Measurements from ENCODE around the gene ETFBKMT.
"Not testable (repeated sequence)": the region's sequence is repeated elsewhere in the genome, so short reads cannot be mapped to it uniquely, and the experiment has no call there.

ETFBKMT gene

GRCh38 chr12:31658471-31659086 lies 909 bp upstream of the ETFBKMT start:
- DNase-seq: no peak

- DNase-seq: no peak
Observed at GRCh38 chr12:31662176-31662849, 2.8 kb downstream of the ETFBKMT start.

DNA sequence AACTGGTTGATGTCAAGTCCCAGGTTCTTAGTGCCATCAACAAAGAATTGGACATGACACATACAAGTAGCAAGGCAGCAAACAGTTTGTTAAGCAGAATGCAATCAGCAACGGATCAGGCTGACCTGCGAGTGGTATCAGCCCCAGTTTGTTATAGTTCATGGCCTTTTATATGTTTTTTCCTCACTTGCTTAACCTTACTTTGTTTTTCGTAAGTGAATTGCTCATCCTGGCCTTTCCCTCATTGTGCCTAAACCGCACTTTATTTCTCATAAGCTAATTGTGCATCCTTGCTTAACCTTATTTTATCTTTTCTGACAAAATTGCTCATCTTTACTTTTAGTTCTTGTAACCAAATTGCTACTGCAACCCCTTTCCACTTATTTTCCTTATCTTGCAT lies 4.1 kb downstream of the ETFBKMT start:
- DNase-seq: no peak

- DNase-seq: no peak
Observed at GRCh38 chr12:31664038-31664437, 4.5 kb downstream of the ETFBKMT start.

DNA sequence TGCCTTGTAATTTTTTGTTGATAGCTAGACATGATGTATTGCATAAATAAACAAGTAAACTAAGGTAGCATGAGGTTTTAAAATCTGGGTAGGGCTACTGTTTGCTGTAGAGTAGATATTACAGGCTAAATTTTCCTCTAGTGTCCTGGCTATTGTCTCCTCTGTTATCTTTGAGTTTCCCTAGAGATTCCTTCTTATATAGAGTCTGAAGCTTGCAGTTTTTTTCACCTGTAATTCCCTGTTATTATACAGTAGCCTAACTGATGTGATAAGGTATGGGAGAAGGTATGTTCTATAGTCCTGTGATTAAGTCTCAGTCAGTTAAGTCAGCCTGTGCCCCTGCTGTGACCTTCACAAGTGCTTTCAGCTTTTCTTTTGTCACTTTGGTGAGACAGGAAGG lies 9.5 kb downstream of the ETFBKMT start:
- no peak for DNase-seq

GRCh38 chr12:31669582-31669981 lies 10.1 kb downstream of the ETFBKMT start:
- not testable (repeated sequence) for DNase-seq

GRCh38 chr12:31672521-31672920 lies 13.0 kb downstream of the ETFBKMT start:
- DNase-seq: no peak

- peak; percentile 88 to 89 for DNase-seq
Observed at GRCh38 chr12:31682136-31682962, 22.9 kb downstream of the ETFBKMT start.

GRCh38 chr12:31685801-31686200 lies 26.3 kb downstream of the ETFBKMT start:
- no peak for DNase-seq

DNA sequence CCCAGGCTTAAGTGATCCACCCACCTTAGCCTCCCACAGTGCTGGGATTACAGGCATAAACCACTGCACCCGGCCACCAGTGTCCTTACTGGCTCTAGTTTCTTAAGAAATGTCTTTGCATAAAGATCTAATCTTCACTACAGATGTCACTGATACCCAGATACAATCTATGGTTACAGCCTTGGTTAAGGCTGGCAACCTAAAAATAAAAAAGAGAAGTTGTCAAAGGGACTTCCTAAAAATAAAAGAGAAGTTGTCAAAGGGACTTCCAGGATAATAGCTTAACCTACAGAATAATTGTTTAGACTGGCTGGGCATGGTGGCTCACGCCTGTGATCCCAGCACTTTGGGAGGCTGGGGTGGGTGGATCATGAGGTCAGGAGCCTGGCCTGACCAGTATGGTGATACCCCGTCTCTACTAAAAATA lies 27.6 kb downstream of the ETFBKMT start:
- DNase-seq: peak; percentile 85 to 96

DNA sequence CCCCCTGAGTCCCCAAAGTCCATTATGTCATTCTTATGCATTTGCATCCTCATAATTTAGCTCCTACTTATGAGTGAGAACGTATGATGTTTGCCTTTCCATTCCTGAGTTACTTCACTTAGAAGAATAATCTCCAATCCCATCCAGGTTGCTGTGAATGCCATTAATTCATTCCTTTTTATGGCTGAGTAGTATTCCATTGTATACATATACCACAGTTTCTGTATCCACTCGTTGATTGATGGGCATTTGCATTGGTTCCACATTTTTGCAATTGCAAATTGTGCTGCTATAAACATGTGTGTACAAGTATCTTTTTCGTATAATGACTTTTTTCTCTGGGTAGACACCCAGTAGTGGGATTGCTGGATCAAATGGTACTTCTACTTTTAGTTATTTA lies 30.4 kb downstream of the ETFBKMT start:
- DNase-seq: not testable (repeated sequence)

GRCh38 chr12:31702047-31702446 lies 42.6 kb downstream of the ETFBKMT start:
- peak; percentile 20 to 33 for DNase-seq

- no peak for DNase-seq
Observed at GRCh38 chr12:31705621-31706020, 46.1 kb downstream of the ETFBKMT start.

GRCh38 chr12:31708118-31708517 lies 48.6 kb downstream of the ETFBKMT start:
- not testable (repeated sequence) for DNase-seq

DNA sequence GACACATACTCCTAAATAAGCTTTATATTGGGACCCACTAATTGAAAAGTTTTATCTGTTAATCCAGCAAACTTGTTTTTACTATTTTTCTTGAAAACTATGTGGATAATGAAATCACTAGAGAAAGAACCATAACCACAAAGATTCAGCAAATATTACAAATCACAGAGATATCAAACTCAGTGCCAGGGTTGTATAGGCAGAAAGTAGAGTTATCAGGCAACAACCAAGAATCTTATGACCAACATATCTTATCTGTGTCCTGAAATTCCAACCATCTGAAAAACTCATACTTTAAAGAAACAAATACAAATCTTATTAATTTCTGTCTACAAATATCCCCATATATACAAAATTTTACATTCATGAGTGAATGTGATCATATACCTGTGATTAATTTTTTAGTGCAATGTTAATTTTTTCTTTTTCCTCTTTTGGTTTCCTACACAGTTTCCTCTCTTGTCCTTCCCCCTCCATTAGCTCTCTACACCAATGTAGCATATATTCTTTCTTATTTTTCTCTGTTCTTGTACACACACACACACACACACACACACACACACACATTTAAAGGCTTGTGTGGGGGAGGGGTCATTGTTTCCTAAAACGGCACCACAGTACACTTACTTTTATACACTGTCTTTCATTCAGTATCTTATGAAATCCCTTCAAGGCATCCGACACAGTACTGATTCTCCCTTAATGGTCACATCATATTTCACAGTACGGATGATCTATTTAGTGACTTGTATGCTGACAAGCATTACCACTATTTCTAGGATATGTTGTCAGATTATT lies 50.7 kb downstream of the ETFBKMT start:
- no peak for DNase-seq

- DNase-seq: no peak
Observed at GRCh38 chr12:31712877-31713276, 53.4 kb downstream of the ETFBKMT start.

- DNase-seq: no peak
Observed at GRCh38 chr12:31714406-31715271, 55.2 kb downstream of the ETFBKMT start.

- peak; percentile 82 to 86 for DNase-seq
Observed at GRCh38 chr12:31715283-31715825, 55.9 kb downstream of the ETFBKMT start.

DNA sequence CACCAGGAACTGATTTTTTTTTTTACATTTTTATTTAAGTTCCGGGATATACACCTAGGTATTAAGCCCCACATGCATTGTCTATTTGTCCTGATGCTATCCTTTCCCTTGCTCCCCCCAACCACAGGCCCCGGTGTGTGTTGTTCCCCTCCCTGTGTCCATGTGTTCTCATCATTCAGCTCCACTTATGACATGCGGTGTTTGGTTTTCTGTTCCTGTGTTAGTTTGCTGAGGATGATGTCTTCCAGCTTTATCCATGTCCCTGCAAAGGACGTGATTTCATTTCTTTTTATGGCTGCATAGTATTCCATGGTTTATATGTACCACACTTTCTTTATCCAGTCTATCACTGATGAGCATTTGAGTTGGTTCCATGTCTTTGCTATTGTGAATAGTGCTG lies 57.5 kb downstream of the ETFBKMT start:
- not testable (repeated sequence) for DNase-seq

GRCh38 chr12:31718542-31719198 lies 59.2 kb downstream of the ETFBKMT start:
- DNase-seq: not testable (repeated sequence)

DNA sequence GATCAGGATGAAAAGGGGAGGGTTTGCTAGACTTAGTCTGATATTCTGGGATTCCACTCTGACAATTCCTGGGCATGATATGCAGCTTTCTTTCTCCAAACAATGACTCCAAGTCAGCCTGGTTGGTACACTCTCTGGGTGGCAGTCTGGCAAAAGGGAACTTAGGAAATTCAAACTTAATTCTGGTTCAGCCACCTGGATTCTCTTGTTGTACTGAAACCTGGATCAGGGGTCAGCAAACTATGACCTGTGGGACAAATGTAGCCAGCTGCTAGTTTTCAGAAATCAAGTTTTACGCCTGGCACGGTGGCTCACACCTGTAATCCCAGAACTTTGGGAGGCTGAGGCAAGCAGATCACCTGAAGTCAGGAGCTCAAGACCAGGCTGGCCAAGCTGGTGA lies 63.1 kb downstream of the ETFBKMT start:
- DNase-seq: no peak

Measured in inflammatory macrophage (primary cell).